ENCODE results near the gene SLC40A1.
"Not testable (repeated sequence)": the region's sequence is repeated elsewhere in the genome, so short reads cannot be mapped to it uniquely, and the experiment has no call there.

The SLC40A1 gene

GRCh38 chr2:189580658-189581353 lies at the start of gene SLC40A1:
Gene SLC40A1 (minus strand): TSS chr2:189580786. CDS start chr2:189580460, 326 bp downstream.
- no peak for DNase-seq (ENCODE audit: low read depth)

GRCh38 chr2:189629531-189630453 lies 49.2 kb upstream of the SLC40A1 start:
- no peak for DNase-seq (ENCODE audit: low read depth)

- no peak for DNase-seq (ENCODE audit: low read depth)
Measured at GRCh38 chr2:189628817-189629530, 48.4 kb upstream of the SLC40A1 start.

- DNase-seq (ENCODE audit: low read depth): no peak
Measured at GRCh38 chr2:189627789-189628188, 47.2 kb upstream of the SLC40A1 start.

- no peak for DNase-seq (ENCODE audit: low read depth)
Measured at GRCh38 chr2:189625636-189626035, 45.0 kb upstream of the SLC40A1 start.

GRCh38 chr2:189624648-189625355 lies 44.2 kb upstream of the SLC40A1 start:
- DNase-seq (ENCODE audit: low read depth): no peak

- DNase-seq (ENCODE audit: low read depth): no peak
Measured at GRCh38 chr2:189623049-189623448, 42.5 kb upstream of the SLC40A1 start.

GRCh38 chr2:189621781-189622180 lies 41.2 kb upstream of the SLC40A1 start:
- DNase-seq (ENCODE audit: low read depth): no peak

- DNase-seq (ENCODE audit: low read depth): no peak
Measured at GRCh38 chr2:189618197-189618596, 37.6 kb upstream of the SLC40A1 start.

- DNase-seq (ENCODE audit: low read depth): no peak
Measured at GRCh38 chr2:189614585-189614984, 34.0 kb upstream of the SLC40A1 start.

GRCh38 chr2:189613650-189614420 lies 33.2 kb upstream of the SLC40A1 start:
- no peak for DNase-seq (ENCODE audit: low read depth)

- peak; percentile 21 for DNase-seq (ENCODE audit: low read depth)
Measured at GRCh38 chr2:189613077-189613636, 32.6 kb upstream of the SLC40A1 start.

GRCh38 chr2:189610700-189611099 lies 30.1 kb upstream of the SLC40A1 start:
- no peak for DNase-seq (ENCODE audit: low read depth)

GRCh38 chr2:189609853-189610252 lies 29.3 kb upstream of the SLC40A1 start:
- DNase-seq (ENCODE audit: low read depth): no peak

- DNase-seq (ENCODE audit: low read depth): no peak
Measured at GRCh38 chr2:189609423-189609816, 28.8 kb upstream of the SLC40A1 start.

- DNase-seq (ENCODE audit: low read depth): no peak
Measured at GRCh38 chr2:189608795-189609422, 28.3 kb upstream of the SLC40A1 start.

- DNase-seq (ENCODE audit: low read depth): no peak
Measured at GRCh38 chr2:189608170-189608569, 27.6 kb upstream of the SLC40A1 start.

GRCh38 chr2:189602233-189602632 lies 21.6 kb upstream of the SLC40A1 start:
- no peak for DNase-seq (ENCODE audit: low read depth)

- DNase-seq (ENCODE audit: low read depth): not testable (repeated sequence)
Measured at GRCh38 chr2:189601652-189602051, 21.1 kb upstream of the SLC40A1 start.

- no peak for DNase-seq (ENCODE audit: low read depth)
Measured at GRCh38 chr2:189601043-189601442, 20.5 kb upstream of the SLC40A1 start.

Measured in fibroblast of the conjunctiva (primary cell).